Muscle layer of colon (tissue), 2 donors: ENCODE data around the gene DNAJB11.

Experiments used
- H3K27ac ChIP-seq: one replicate; pipeline ENCODE4 v1.7.0; 2013; ENCODE audit warnings: low read depth, mild to moderate bottlenecking, low read length, moderate library complexity
- H3K27me3 ChIP-seq, 2 donors: one replicate each; pipeline ENCODE4 v1.7.0; 2013; ENCODE audit warnings: low read length in 2 of 2, mild to moderate bottlenecking in 2 of 2; ENCODE audit not compliant: insufficient read depth in 2 of 2, control insufficient read depth in 1 of 2
- H3K36me3 ChIP-seq: one replicate; pipeline ENCODE4 v1.7.0; 2013; ENCODE audit warnings: mild to moderate bottlenecking, low read length; ENCODE audit not compliant: insufficient read depth
- H3K4me1 ChIP-seq: one replicate; pipeline ENCODE4 v1.7.0; 2013; ENCODE audit warnings: mild to moderate bottlenecking, low read length; ENCODE audit not compliant: insufficient read depth
- H3K4me3 ChIP-seq, 2 donors: one replicate each; pipeline ENCODE4 v1.7.0; 2013; ENCODE audit warnings: low read length in 2 of 2, low read depth in 1 of 2, mild to moderate bottlenecking in 1 of 2, moderate library complexity in 1 of 2
- H3K9ac ChIP-seq: one replicate; pipeline ENCODE4 v1.7.0; 2013; ENCODE audit warnings: low read length
- H3K9me3 ChIP-seq: one replicate; pipeline ENCODE4 v1.7.0; 2013; ENCODE audit warnings: mild to moderate bottlenecking, low read length
- donor health status: abdominal sarcoma.
- donor health status: Adenocarcinoma of cecum.

DNAJB11 gene

DNA sequence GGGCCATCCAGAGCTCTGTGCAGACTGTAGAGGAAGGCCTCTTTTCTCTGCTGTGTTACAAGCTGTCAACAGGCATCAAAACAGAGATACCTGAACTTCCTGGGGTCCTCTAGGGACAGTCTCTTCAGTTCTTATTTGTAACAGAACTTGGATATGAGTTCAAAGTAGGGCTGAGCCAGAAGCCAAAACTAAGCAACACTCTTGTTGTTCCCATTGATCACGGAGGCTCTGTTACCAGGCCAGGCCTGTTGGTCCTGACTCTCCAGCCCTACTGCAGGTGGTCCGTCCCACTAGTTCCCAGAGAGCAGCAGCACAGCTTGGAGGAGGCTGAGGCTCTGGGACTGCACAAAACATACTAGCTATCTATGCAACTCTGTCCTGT, 29.3 kb downstream of the DNAJB11 start:
- Histone ChIP-seq H3K9me3 (no peaks in the 10 kb centered on the region), H3K27me3 (no peaks in the 10 kb centered on the region), H3K4me1 (no peaks in the 10 kb centered on the region), H3K36me3 (no peaks in the 10 kb centered on the region), H3K4me3 (no peak overlapping the region), H3K27ac (no peak overlapping the region), H3K9ac (no peak overlapping the region)

DNA sequence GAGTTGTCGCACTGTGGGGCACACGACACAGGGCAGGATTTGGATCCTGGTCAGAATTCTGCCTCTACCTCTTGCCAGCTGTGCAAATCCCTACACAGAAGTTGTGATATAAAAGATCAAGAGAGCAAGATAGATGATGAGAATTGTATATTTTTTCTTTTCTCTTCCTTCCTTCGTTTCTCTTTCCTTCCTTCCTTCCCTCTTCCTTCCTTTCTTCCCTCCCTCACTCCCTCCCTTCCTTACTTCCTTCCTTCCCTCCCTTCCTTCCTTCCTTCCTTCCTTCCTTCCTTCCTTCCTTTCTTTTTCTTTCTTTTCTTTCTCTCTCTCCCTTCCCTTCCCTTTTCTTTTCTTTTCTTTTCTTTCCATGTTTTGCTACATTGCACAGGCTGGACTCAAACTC, 30.4 kb downstream of the DNAJB11 start:
- H3K27me3 ChIP-seq, result no peaks in the 10 kb centered on the region
- H3K9ac ChIP-seq, result no peak overlapping the region
- H3K36me3 ChIP-seq, result no peaks in the 10 kb centered on the region
- H3K4me1 ChIP-seq, result no peaks in the 10 kb centered on the region
- no peak overlapping the region for H3K27ac ChIP-seq
- no peaks in the 10 kb centered on the region for H3K9me3 ChIP-seq
- H3K4me3 ChIP-seq, result no peak overlapping the region

DNA sequence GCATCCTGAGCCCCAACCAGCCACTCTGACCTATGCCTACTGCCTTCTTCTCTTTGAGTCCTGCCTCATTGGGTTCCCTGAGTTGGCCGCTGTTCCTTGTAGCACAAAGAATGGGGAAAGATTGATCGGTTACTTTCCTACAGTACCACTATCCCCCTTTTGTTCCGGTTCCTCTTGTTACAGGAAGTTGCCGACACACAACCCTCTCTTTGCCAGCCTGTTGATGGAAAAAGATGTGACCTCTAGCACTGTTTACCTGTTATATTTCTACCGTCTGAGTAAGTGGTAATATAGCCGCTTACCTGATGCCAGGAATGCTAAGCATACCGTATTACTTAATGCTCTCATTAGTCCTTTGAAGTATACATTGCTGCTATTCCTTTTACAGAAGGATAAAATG, 32.6 kb downstream of the DNAJB11 start:
- Histone ChIP-seq H3K9me3 (no peaks in the 10 kb centered on the region), H3K27ac (no peak overlapping the region), H3K27me3 (no peaks in the 10 kb centered on the region), H3K36me3 (no peaks in the 10 kb centered on the region), H3K4me1 (no peaks in the 10 kb centered on the region), H3K4me3 (no peak overlapping the region), H3K9ac (no peak overlapping the region)

DNA sequence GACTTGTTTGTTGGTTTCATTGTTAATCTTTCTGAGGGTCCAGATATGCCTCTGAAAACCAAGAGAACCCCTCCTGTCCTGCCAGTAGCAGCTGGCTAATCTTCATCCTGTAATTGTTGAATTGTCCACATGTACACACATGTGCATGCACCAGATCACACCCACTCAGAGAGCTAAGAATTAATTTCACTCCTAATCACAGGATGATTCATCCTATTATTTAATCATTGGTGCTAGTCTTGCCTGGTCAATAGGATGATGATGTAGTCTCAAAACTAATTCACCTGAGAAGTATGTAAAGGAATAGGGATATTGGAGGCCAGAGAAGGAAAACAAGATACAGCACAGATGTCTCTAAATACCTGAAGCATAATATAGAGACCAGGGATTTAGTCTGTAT, 34.6 kb downstream of the DNAJB11 start:
- H3K9ac ChIP-seq, result no peak overlapping the region
- H3K27ac ChIP-seq, result no peak overlapping the region
- H3K27me3 ChIP-seq, result peaks cover 0 to 3% of the 10 kb centered on the region in 2 donors
- no peaks in the 10 kb centered on the region for H3K4me1 ChIP-seq
- no peaks in the 10 kb centered on the region for H3K9me3 ChIP-seq
- no peaks in the 10 kb centered on the region for H3K36me3 ChIP-seq
- no peak overlapping the region for H3K4me3 ChIP-seq

DNA sequence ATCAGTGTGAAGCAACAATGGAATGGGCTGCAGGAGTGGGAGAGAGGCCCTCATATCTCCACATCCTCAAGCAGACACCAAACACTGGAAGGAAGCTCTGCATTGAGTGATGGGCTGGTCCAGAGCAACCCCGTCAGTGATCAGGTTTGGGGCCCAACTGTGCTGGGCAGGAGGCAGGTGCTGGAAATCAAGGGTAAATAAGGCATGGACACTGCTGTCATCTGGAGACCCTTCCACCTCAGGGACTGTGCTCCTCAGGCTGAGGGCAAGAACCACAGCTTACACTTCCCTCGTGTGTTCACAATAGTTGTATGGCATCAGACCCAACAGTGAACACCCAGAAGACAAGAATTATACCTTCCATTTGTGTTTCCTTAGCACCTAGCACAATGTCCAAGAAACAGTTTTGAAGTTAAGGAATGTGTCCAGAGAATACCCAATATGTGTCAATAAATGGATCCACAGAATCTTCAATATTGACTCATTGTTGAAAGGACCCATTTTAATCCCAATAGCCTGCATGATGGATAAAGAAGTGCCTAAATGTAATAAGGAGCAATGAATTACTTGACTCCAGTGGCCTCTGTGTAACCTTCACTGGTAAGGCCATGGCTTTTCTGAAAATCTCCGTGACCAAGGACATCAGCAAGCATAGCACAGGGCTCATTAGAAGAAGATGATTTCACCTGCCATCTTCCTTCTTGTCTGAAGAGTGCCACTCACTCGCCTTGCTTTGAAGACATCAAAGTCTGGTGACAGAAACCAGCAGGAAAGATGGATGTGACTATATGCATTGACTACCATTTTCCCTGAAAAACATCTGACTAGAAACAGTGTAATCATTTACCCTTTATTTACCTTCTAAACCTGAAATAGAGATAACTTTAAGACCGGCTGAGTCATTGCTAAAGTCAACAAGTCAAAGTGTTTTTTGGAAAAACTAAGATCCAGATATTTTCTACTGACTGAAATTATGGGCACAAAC, 35.3 kb downstream of the DNAJB11 start:
- no peaks in the 10 kb centered on the region for H3K9me3 ChIP-seq
- H3K4me3 ChIP-seq, result no peak overlapping the region
- H3K4me1 ChIP-seq, result no peaks in the 10 kb centered on the region
- H3K27ac ChIP-seq, result no peak overlapping the region
- no peak overlapping the region for H3K9ac ChIP-seq
- peaks cover 0 to 3% of the 10 kb centered on the region in 2 donors for H3K27me3 ChIP-seq
- H3K36me3 ChIP-seq, result no peaks in the 10 kb centered on the region

DNA sequence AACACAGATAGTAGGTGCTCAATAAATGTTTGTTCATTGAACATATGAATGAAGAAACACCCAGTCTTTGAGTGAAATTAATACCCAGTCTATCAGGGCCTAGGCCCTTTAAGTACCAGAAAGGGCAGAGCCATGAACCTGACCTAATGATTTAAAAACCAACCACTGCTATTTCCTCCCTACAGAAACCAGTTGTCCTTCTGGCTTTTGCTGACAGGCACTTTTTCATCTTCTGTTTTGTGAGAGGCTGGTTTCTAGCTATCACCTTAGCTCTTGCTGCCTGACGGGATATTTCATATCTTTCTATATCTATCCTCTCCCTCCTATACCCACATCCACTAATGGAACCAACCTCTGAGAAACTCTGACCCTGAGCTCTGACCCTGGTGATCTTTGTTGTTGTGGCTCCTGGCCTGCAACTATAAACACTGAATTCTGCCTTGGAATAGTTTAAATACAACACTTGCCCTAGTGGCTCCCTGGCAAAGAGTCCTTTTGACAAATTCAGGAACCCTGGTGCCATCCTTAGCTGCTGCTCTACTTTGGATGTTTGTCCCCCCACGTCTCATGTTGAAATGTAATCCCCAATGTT, 38.2 kb downstream of the DNAJB11 start:
- Histone ChIP-seq H3K4me3 (no peak overlapping the region), H3K36me3 (no peaks in the 10 kb centered on the region), H3K27me3 (peaks cover 0 to 3% of the 10 kb centered on the region in 2 donors), H3K9ac (no peak overlapping the region), H3K9me3 (no peaks in the 10 kb centered on the region), H3K4me1 (no peaks in the 10 kb centered on the region), H3K27ac (no peak overlapping the region)

DNA sequence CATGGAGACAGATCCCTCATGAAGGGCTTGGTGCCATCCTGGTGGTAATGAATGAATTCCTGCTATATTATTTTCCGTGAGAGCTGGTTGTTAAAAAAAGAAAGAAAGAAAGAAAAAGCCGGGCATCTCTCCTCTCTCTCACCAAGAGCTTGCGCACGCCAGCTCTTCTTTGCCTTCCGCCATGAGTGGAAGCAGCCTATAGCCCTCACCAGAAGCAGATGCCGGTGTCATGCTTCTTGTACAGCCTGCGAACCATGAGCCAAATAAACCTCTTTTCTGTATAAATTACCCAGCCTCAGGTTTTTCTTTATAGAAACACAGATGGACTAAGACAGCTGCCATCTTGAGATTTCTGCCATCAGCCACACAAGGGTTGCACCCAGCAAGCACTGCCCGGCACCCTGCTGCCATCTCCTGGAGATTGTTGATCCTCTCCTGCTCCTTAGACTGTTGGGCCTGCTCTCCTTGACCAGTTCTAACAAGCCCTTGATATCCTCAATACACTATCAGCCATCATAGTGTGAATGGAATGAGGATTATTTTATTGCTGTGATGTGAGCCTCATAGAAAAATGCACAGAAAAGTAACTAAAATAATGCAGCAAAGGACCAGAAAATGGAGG, 38.8 kb downstream of the DNAJB11 start:
- no peak overlapping the region for H3K4me3 ChIP-seq

DNA sequence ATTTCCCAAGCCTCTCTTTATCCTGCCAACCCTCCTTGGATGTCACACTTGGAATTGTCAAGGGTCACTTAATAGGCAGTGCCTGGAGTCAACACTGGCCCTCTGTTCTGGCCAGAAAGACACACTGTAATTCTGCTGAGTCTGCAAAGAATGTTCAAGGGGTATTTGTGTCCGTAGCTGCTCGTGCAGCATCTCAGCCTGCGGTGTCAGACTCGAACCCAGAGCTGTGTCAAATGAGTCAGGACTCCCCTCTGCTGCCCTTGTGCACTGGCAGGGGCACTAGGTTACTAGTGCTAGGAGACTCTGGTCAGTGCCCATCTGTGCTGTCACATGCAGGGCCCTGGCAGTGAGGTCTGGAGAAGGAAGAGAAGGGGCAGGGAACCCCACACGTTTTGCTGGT, 41.5 kb downstream of the DNAJB11 start:
- H3K27ac ChIP-seq, result no peak overlapping the region
- no peaks in the 10 kb centered on the region for H3K9me3 ChIP-seq
- no peaks in the 10 kb centered on the region for H3K36me3 ChIP-seq
- no peak overlapping the region for H3K9ac ChIP-seq
- peaks cover 3% of the 10 kb centered on the region for H3K4me1 ChIP-seq
- H3K4me3 ChIP-seq, result no peak overlapping the region
- H3K27me3 ChIP-seq, result peaks cover 0 to 3% of the 10 kb centered on the region in 2 donors

More for the DNA sequence above, 38.8 kb downstream of the DNAJB11 start:
- H3K27ac ChIP-seq, result no peak overlapping the region
- no peak overlapping the region for H3K9ac ChIP-seq
- no peaks in the 10 kb centered on the region for H3K4me1 ChIP-seq
- no peaks in the 10 kb centered on the region for H3K36me3 ChIP-seq
- H3K27me3 ChIP-seq, result peaks cover 0 to 3% of the 10 kb centered on the region in 2 donors
- H3K9me3 ChIP-seq, result no peaks in the 10 kb centered on the region

DNA sequence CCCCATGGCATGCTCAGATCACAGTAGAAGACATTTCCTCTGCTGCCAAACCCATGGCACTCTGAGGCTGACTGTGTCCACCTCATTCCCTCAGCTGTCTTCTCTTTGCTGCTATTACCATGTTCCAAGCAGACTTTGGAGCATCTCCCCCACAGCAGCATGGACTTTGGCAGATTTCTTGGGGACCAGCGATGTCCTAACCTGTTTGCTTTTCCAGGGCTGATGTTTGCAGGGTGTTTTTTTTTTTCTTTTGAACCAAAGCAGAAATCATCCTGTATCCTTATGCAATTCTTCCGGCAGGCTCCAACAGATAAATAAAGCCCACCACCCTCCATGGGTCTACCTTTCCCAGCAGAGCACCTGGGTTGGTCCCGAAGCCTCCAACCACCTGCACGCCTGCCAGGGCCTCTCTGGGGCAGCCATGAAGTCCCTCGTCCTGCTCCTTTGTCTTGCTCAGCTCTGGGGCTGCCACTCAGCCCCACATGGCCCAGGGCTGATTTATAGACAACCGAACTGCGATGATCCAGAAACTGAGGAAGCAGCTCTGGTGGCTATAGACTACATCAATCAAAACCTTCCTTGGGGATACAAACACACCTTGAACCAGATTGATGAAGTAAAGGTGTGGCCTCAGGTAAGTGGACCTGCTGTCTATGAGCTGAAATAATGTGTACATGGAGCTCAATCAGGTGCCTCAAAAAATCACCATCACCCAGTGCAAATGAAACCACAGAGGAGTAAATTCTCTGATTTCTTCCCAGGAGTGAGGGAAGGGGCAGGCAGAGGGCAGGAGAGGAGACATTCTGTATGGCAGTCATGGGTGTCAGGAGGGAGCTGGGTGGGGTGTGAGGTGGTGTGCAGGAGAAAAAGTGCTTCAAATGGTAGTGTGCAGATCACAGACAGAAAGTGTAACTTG, 42.5 kb downstream of the DNAJB11 start, which contains the start of gene AHSG:
Gene AHSG (plus strand): TSS at position 340 of the 916 bp plus-strand sequence. CDS start 82 bp downstream, at position 422.
- H3K27ac ChIP-seq, result no peak within 1 kb of the TSS
- no peaks in the 10 kb centered on the region for H3K36me3 ChIP-seq
- no peak within 1 kb of the TSS for H3K9ac ChIP-seq
- H3K4me3 ChIP-seq, result no peak within 1 kb of the TSS
- H3K9me3 ChIP-seq, result no peaks in the 10 kb centered on the region
- peaks cover 9% of the 10 kb centered on the region for H3K4me1 ChIP-seq
- H3K27me3 ChIP-seq, result peaks cover 5 to 7% of the 10 kb centered on the region in 2 donors

DNA sequence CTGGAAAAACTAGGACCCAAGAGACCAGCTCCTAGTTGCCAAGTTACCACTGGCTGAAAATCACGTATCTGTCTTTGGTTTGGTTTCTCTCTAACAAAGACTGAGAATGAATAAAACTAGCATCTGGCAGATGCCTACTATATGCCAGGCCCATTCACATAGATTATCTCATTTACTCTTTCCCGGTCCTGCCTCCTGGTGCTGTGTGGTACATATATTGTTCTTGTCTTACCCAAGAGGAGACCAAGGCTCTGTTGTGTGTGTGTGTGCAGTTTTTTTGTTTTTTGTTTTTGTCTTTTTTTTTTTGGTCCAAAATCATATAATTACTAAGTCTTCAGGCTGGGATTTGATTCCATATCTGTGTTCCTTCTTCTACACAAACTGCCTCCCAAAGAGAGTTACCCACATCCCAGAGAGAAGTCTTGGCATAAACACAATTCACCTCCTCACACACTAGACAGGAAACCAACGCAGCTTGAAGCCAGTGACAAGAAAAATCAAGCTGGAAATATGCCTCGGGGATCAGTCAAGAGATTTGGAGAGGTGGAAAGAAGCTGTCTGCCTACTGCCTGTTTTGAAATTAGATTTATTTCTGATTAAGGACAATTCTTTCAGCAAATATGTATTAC, 43.2 kb downstream of the DNAJB11 start:
- Histone ChIP-seq H3K9ac (no peak overlapping the region), H3K4me3 (no peak overlapping the region), H3K27ac (no peak overlapping the region), H3K9me3 (no peaks in the 10 kb centered on the region), H3K27me3 (peaks cover 5 to 7% of the 10 kb centered on the region in 2 donors), H3K4me1 (peaks cover 9% of the 10 kb centered on the region), H3K36me3 (no peaks in the 10 kb centered on the region)
